Measurements from ENCODE around the gene NT5DC1.

- no peak for TF ChIP-seq POLR2A (IDR thresholded peaks at IDR 0.05)
- no peak for TF ChIP-seq CTCF (IDR thresholded peaks at IDR 0.05)
Measured at GRCh38 chr6:116191881-116192280, 91.2 kb downstream of the NT5DC1 start.

Data from body of pancreas (tissue), 4 donors.